Activated naive CD8-positive, alpha-beta T cell treated with anti-CD3 and anti-CD28 coated beads, Interleukin-2, amount 50 U/mL, for 24 hours (primary cell): ENCODE measurements around the gene NRP2.

Experiments
- ATAC-seq: fragments of 150-1000 bp; cut with Tn5 transposase; one replicate; pipeline ENCODE4 v1.10.0; 2021
- DNase-seq: peaks from one replicate; pipeline ENCODE4 v3.0.0; 2021
- H3K27ac Mint-ChIP-seq: one replicate; pipeline ENCODE4 v1.8.0; 2021; ENCODE audit warnings: mild to moderate bottlenecking, mixed read lengths
- H3K27me3 Mint-ChIP-seq: one replicate; pipeline ENCODE4 v1.8.0; 2021; ENCODE audit warnings: mixed read lengths
- H3K36me3 Mint-ChIP-seq: one replicate; pipeline ENCODE4 v1.8.0; 2021; ENCODE audit warnings: low read depth, mixed read lengths
- H3K4me1 Mint-ChIP-seq: one replicate; pipeline ENCODE4 v1.8.0; 2021; ENCODE audit warnings: mixed read lengths
- H3K4me3 Mint-ChIP-seq: one replicate; pipeline ENCODE4 v1.8.0; 2021; ENCODE audit warnings: mild to moderate bottlenecking, moderate library complexity, mixed read lengths
- H3K9me3 Mint-ChIP-seq: one replicate; pipeline ENCODE4 v1.8.0; 2021; ENCODE audit warnings: mixed read lengths

NRP2 gene

GRCh38 chr2:205655779-205656456 is 26.4 kb upstream of the NRP2 start:
- Mint-ChIP-seq H3K4me1 (peaks cover 18% of the 10 kb centered on the region), H3K27me3 (no peaks in the 10 kb centered on the region), H3K9me3 (no peaks in the 10 kb centered on the region), H3K36me3 (no peaks in the 10 kb centered on the region), H3K27ac (no peak overlapping the region), H3K4me3 (no peak overlapping the region)
- DNase-seq (no peak), ATAC-seq (peak; percentile 10)

- Mint-ChIP-seq H3K4me3 (no peak overlapping the region), H3K27me3 (no peaks in the 10 kb centered on the region), H3K27ac (no peak overlapping the region), H3K36me3 (no peaks in the 10 kb centered on the region), H3K4me1 (peaks cover 24% of the 10 kb centered on the region), H3K9me3 (no peaks in the 10 kb centered on the region)
- DNase-seq, result no peak
- no peak for ATAC-seq
Observed at GRCh38 chr2:205656461-205656860, 25.8 kb upstream of the NRP2 start.

GRCh38 chr2:205656941-205657340 is 25.4 kb upstream of the NRP2 start:
- H3K9me3 Mint-ChIP-seq, result no peaks in the 10 kb centered on the region
- no peak for ATAC-seq
- no peaks in the 10 kb centered on the region for H3K36me3 Mint-ChIP-seq
- H3K27me3 Mint-ChIP-seq, result no peaks in the 10 kb centered on the region
- no peak for DNase-seq
- no peak overlapping the region for H3K4me3 Mint-ChIP-seq
- peaks cover 27% of the 10 kb centered on the region for H3K4me1 Mint-ChIP-seq
- H3K27ac Mint-ChIP-seq, result no peak overlapping the region

DNA sequence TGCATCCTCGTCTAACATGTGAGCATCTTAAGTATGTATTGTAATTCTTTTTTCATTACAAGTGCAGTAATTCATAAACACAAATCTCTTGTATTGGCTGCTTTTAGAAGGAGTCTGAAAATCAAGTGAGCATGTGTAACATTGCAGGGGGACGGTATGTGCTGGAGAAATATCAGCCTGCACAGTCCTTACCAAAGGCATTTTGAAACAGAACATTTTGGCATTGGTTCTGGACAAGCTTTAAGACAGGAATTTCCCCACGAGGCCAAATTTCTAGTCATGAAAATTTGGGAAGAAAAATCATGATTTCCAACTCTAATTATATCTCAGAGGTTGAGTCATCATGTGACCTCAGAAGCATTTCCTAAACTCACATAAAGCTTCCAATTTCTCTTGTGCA is 24.7 kb upstream of the NRP2 start:
- H3K36me3 Mint-ChIP-seq, result no peaks in the 10 kb centered on the region
- H3K4me1 Mint-ChIP-seq, result peaks cover 32% of the 10 kb centered on the region
- no peak for ATAC-seq
- H3K9me3 Mint-ChIP-seq, result no peaks in the 10 kb centered on the region
- no peaks in the 10 kb centered on the region for H3K27me3 Mint-ChIP-seq
- no peak overlapping the region for H3K27ac Mint-ChIP-seq
- no peak for DNase-seq
- no peak overlapping the region for H3K4me3 Mint-ChIP-seq

DNA sequence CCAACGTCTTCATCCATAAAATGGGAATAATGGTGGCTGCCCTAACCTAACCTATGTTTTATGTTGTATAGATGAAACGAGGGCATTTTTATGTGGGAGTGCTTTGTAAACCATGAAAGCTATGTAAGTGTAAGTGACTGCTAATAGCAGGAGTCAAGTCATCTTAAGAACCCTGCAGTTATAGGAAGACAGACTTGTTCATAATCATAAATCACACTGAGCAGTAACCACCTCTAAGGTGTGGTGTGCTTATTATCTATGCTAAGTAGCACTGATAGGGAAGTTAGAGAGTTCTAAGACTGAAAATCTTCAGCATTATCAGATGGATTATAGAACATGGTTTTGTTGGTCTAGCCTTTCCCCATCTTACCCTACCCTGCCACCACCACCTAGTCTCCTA is 24.2 kb upstream of the NRP2 start:
- Mint-ChIP-seq H3K9me3 (no peaks in the 10 kb centered on the region), H3K27ac (no peak overlapping the region), H3K36me3 (no peaks in the 10 kb centered on the region), H3K4me1 (peaks cover 33% of the 10 kb centered on the region), H3K27me3 (no peaks in the 10 kb centered on the region), H3K4me3 (no peak overlapping the region)
- ATAC-seq (no peak), DNase-seq (no peak)

DNA sequence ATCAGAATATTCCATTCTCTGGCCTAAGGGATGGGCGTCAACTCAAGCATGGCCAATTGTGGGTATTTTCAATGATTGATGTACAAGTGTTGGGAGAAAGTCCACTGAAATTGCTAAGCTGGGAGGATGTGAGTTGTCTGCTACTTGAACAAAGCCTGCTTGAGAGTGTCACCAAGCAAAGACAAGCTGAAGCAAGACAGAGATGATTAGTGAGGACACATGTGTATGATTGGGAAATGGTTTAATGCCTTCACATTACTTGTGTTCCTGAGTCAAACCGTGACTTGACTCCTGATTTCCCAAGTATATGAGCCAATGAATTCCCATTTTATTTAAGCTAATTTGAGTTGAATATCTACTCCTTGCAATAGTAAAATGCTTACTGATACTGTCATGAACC is 23.7 kb upstream of the NRP2 start:
- H3K36me3 Mint-ChIP-seq, result no peaks in the 10 kb centered on the region
- no peak overlapping the region for H3K27ac Mint-ChIP-seq
- no peak overlapping the region for H3K4me3 Mint-ChIP-seq
- no peaks in the 10 kb centered on the region for H3K27me3 Mint-ChIP-seq
- no peaks in the 10 kb centered on the region for H3K9me3 Mint-ChIP-seq
- ATAC-seq, result no peak
- no peak for DNase-seq
- H3K4me1 Mint-ChIP-seq, result peaks cover 33% of the 10 kb centered on the region

GRCh38 chr2:205659922-205660321 is 22.4 kb upstream of the NRP2 start:
- Mint-ChIP-seq H3K4me1 (peaks cover 33% of the 10 kb centered on the region), H3K9me3 (no peaks in the 10 kb centered on the region), H3K4me3 (no peak overlapping the region), H3K27ac (no peak overlapping the region), H3K27me3 (no peaks in the 10 kb centered on the region), H3K36me3 (no peaks in the 10 kb centered on the region)
- DNase-seq, result no peak
- no peak for ATAC-seq

- Mint-ChIP-seq H3K4me3 (peak overlapping the region; percentile 13), H3K4me1 (peaks cover 26% of the 10 kb centered on the region)
Observed at GRCh38 chr2:205660521-205661124, 21.7 kb upstream of the NRP2 start.

DNA sequence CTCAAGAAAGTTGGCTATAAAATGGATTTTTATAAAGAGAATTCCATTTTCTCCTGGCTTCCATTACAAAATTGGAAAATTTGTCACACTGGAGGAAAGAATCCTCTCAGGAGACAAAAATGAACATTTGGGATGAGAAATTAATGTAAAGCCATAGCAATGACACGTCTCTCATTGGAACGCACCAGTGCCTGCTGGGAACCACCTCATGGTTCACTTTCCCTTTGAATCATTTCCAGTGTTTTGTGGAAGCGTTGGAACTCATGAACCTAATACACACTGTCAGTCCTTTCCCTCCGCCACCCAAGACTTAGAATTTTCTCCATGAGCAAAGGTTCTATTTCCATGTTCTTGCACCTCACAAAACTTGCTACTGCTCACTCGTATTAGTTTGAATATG is 21.0 kb upstream of the NRP2 start:
- no peak overlapping the region for H3K27ac Mint-ChIP-seq
- no peaks in the 10 kb centered on the region for H3K36me3 Mint-ChIP-seq
- ATAC-seq (no peak), DNase-seq (no peak)
- H3K4me3 Mint-ChIP-seq, result no peak overlapping the region
- H3K9me3 Mint-ChIP-seq, result no peaks in the 10 kb centered on the region
- H3K4me1 Mint-ChIP-seq, result peaks cover 25% of the 10 kb centered on the region
- no peaks in the 10 kb centered on the region for H3K27me3 Mint-ChIP-seq

More at GRCh38 chr2:205660521-205661124, 21.7 kb upstream of the NRP2 start:
- Mint-ChIP-seq H3K27me3 (no peaks in the 10 kb centered on the region), H3K9me3 (no peaks in the 10 kb centered on the region), H3K27ac (peak overlapping the region; percentile 31), H3K36me3 (no peaks in the 10 kb centered on the region)
- DNase-seq (peak; percentile 44), ATAC-seq (peak; percentile 71)

DNA sequence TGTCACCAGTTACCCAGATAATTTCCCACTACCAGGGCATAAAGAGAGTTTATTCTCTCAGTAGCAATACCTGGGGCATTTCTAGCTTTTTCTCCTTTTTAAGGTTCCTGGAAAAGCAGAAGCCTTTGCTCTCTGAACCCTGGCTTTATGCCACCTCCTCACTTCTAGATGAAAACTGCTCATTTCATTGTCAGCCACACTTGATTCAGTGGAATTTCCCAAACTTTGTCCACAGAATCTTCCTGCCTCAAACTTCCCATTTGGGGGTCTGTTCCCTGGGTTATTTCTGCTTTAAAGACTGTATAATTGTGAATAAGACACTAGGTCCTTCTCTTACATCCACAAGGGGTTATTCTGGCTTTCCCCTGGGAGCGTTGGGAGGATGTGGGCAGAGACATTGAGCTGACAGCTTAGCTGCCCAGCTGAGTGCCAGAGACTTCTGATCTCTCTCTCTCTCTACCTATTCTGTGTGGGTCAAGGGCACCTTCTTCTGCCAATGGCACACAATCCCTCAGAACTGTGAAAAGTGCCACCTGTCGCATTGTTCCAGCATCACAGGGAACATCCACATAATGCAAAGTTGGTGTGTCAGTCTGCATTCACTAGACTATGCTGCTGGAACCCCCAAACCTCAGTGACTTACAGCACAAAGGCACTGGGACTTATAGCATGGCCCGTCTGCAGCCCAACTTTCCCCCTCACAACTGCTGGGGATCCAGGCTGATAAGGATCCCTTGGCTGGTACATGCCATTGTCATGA is 19.9 kb upstream of the NRP2 start:
- H3K27ac Mint-ChIP-seq, result no peak overlapping the region
- no peaks in the 10 kb centered on the region for H3K36me3 Mint-ChIP-seq
- ATAC-seq, result no peak
- no peaks in the 10 kb centered on the region for H3K27me3 Mint-ChIP-seq
- peaks cover 25% of the 10 kb centered on the region for H3K4me1 Mint-ChIP-seq
- DNase-seq, result no peak
- H3K9me3 Mint-ChIP-seq, result no peaks in the 10 kb centered on the region
- H3K4me3 Mint-ChIP-seq, result no peak overlapping the region

GRCh38 chr2:205665791-205666190 is 16.5 kb upstream of the NRP2 start:
- ATAC-seq (no peak), DNase-seq (no peak)
- Mint-ChIP-seq H3K27me3 (no peaks in the 10 kb centered on the region), H3K4me1 (peaks cover 15% of the 10 kb centered on the region), H3K4me3 (no peak overlapping the region), H3K9me3 (no peaks in the 10 kb centered on the region), H3K36me3 (no peaks in the 10 kb centered on the region), H3K27ac (no peak overlapping the region)

DNA sequence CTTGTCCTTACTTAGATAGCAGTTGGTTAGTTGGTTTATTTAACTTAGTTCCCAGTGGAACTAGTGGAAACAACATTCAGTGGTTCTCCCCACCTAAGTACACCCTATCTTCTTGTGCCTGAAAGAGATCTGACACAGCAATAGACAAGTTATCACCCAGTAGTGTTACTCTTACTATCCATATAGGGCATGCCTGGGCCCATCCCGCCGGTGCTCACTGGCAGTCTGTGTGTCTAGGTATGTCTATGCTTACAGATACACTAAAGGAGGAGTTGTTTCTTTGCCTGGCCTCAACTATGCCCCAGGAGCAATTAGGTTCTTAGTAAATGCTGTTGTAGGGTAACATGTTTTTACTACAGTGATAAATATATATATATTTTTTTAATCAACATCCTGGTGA is 12.0 kb upstream of the NRP2 start:
- ATAC-seq (no peak), DNase-seq (no peak)
- H3K9me3 Mint-ChIP-seq, result no peaks in the 10 kb centered on the region
- H3K4me3 Mint-ChIP-seq, result no peak overlapping the region
- H3K27me3 Mint-ChIP-seq, result peaks cover 2% of the 10 kb centered on the region
- H3K27ac Mint-ChIP-seq, result no peak overlapping the region
- no peaks in the 10 kb centered on the region for H3K4me1 Mint-ChIP-seq
- no peaks in the 10 kb centered on the region for H3K36me3 Mint-ChIP-seq

DNA sequence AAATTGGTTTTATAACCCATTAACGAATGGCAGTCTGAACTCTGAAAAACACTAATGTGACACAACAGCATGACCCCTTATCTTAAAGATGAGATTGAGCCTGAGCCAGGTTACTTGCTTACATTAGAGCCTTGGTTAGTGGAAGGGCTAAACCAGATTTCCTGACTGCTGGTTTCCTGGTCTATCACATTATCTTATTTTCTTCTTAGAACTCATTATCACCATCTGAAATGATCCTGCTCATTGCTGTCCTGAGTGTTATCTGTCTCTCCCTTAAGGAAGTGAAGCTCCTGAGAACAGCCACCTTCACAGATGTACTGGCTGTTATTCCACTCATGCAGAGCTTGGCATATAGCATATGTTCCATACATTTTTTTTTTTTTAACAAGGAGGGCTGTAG is 9.0 kb upstream of the NRP2 start:
- Mint-ChIP-seq H3K4me3 (no peak overlapping the region), H3K27me3 (peaks cover 2% of the 10 kb centered on the region), H3K36me3 (no peaks in the 10 kb centered on the region), H3K9me3 (no peaks in the 10 kb centered on the region), H3K4me1 (no peaks in the 10 kb centered on the region), H3K27ac (no peak overlapping the region)
- no peak for ATAC-seq
- DNase-seq, result no peak

DNA sequence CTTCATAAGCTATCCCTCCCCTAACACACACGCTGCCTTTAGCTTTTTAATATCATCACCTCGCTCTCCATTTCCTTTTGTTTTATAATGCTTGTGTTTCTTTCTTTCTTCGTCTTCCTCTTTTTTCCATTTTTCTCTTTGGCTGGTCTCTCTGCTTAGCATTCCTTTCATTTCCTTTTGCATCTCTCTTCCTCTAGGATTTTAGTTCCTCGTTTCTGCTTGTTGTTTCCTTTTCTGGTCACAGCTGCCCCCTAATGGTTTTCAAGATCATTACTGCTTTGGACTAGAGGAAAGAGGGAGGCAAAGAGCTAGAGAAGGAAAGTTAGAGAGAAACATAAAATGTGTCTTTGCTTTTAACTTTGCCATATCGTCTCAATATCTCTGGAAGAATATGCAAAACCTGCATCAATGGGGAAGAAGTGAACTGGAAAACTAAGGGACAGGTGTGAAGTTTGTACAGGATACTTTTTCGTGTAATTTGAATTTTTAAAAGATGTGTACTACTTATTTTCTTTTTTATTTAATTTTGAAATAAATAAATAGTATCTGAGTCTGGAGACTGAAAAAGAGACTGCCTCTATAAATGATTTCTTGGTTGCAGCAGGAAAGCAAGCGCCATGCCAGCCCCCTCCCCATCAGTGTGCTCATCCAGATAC is 6.3 kb upstream of the NRP2 start:
- no peak for DNase-seq

More for the DNA sequence above, 6.3 kb upstream of the NRP2 start:
- H3K4me1 Mint-ChIP-seq, result peaks cover 12% of the 10 kb centered on the region
- H3K9me3 Mint-ChIP-seq, result no peaks in the 10 kb centered on the region
- H3K4me3 Mint-ChIP-seq, result no peak overlapping the region
- no peaks in the 10 kb centered on the region for H3K36me3 Mint-ChIP-seq
- no peak for ATAC-seq
- H3K27ac Mint-ChIP-seq, result no peak overlapping the region
- peaks cover 12% of the 10 kb centered on the region for H3K27me3 Mint-ChIP-seq
